ENCODE results near the gene NLRP9.

DNA sequence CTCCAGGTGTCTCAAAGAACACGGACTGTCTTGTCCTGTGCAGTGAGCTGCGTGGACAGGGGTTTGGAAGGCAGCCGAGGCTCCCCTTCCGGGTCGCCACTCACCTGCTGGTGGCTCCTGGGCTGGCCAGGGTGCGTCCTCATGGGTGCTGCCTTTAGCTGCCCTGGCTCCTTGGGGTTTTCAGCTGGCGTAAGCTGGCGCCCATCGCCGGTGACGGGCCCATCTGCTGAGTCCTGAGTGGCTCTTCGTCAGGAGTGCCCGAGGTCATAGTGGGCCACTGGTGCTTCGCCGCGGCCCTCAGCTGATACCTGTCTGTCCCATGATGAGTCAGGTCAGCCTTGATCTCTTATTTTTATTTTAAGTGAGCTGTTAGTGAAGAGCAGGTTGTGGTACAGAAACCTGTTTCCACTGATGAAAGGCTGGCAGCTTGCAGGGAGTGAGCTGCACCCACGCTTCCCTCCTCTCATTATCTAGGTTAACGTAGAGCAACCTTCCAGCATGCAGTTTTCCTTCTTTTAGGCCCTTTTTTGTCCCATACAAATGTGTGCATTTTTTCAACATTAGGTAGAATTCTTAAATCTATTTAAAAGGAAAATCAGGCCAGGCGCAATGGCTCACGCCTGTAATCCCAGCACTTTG, 44.7 kb downstream of the NLRP9 start:
- TF ChIP-seq, protein P1, sequence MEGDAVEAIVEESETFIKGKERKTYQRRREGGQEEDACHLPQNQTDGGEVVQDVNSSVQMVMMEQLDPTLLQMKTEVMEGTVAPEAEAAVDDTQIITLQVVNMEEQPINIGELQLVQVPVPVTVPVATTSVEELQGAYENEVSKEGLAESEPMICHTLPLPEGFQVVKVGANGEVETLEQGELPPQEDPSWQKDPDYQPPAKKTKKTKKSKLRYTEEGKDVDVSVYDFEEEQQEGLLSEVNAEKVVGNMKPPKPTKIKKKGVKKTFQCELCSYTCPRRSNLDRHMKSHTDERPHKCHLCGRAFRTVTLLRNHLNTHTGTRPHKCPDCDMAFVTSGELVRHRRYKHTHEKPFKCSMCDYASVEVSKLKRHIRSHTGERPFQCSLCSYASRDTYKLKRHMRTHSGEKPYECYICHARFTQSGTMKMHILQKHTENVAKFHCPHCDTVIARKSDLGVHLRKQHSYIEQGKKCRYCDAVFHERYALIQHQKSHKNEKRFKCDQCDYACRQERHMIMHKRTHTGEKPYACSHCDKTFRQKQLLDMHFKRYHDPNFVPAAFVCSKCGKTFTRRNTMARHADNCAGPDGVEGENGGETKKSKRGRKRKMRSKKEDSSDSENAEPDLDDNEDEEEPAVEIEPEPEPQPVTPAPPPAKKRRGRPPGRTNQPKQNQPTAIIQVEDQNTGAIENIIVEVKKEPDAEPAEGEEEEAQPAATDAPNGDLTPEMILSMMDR (IDR thresholded peaks at IDR 0.05): no peak
- TF ChIP-seq POLR2AphosphoS5 (IDR thresholded peaks at IDR 0.05; ENCODE audit: insufficient read depth in 1 of 2, low read depth in 1 of 2): no peak
- TF ChIP-seq POLR2A (IDR thresholded peaks at IDR 0.05): no peak
